ENCODE measurements around the gene ARNT2.

Gene ARNT2

GRCh38 chr15:80626643-80627120 lies 222.5 kb downstream of the ARNT2 start:
- no peak for TF ChIP-seq SPI1 (IDR thresholded peaks at IDR 0.05; ENCODE audit: low read depth, low read length)
- no peak for TF ChIP-seq POLR2A (IDR thresholded peaks at IDR 0.05; ENCODE audit: low read depth, low read length)
- TF ChIP-seq TAF1 (IDR thresholded peaks at IDR 0.05; ENCODE audit: low read depth, low read length), result no peak
- no peak for TF ChIP-seq POLR2AphosphoS5 (IDR thresholded peaks at IDR 0.05; ENCODE audit: low read depth, low read length)
- TF ChIP-seq POU2F2 (IDR thresholded peaks at IDR 0.05; ENCODE audit: low read depth, low read length), result no peak
- TF ChIP-seq PAX5 (IDR thresholded peaks at IDR 0.05; ENCODE audit: insufficient read depth, low read length, severe bottlenecking), result no peak
- DNase-seq (ENCODE audit: insufficient read length, low spot score) (no peak), FAIRE-seq (no peak)

DNA sequence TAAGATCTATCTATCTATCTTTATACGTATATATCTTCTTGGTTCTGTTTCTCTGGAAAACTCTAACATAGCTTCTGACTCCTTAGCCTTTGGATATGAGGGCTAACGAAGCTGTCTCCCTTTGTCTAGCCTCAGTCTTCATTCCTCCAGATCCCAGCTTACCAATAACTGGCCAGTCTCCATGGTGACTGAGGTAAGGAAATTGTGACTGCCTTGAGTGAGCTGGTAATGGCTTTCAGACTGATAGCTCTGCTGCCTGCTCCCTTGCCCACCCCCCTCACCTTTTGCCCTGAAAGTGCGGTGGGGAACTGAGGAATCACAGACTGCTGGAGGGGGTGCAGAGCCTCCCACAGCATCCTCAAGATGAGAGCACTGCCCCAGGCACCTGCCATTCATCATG lies 225.2 kb downstream of the ARNT2 start:
- TF ChIP-seq POU2F2 (IDR thresholded peaks at IDR 0.05; ENCODE audit: low read depth, low read length), result no peak
- no peak for TF ChIP-seq POLR2A (IDR thresholded peaks at IDR 0.05; ENCODE audit: low read depth, low read length)
- no peak for TF ChIP-seq TAF1 (IDR thresholded peaks at IDR 0.05; ENCODE audit: low read depth, low read length)
- TF ChIP-seq SPI1 (IDR thresholded peaks at IDR 0.05; ENCODE audit: low read depth, low read length), result no peak
- FAIRE-seq (no peak), DNase-seq (ENCODE audit: insufficient read length, low spot score) (no peak)

GRCh38 chr15:80630981-80631380 lies 226.8 kb downstream of the ARNT2 start:
- no peak for FAIRE-seq
- no peak for TF ChIP-seq POU2F2 (IDR thresholded peaks at IDR 0.05; ENCODE audit: low read depth, low read length)
- no peak for TF ChIP-seq POLR2AphosphoS5 (IDR thresholded peaks at IDR 0.05; ENCODE audit: low read depth, low read length)
- TF ChIP-seq PAX5 (IDR thresholded peaks at IDR 0.05; ENCODE audit: insufficient read depth, low read length, severe bottlenecking), result no peak
- TF ChIP-seq SPI1 (IDR thresholded peaks at IDR 0.05; ENCODE audit: low read depth, low read length), result no peak
- no peak for TF ChIP-seq TAF1 (IDR thresholded peaks at IDR 0.05; ENCODE audit: low read depth, low read length)
- no peak for TF ChIP-seq POLR2A (IDR thresholded peaks at IDR 0.05; ENCODE audit: low read depth, low read length)
- no peak for DNase-seq (ENCODE audit: insufficient read length, low spot score)

DNA sequence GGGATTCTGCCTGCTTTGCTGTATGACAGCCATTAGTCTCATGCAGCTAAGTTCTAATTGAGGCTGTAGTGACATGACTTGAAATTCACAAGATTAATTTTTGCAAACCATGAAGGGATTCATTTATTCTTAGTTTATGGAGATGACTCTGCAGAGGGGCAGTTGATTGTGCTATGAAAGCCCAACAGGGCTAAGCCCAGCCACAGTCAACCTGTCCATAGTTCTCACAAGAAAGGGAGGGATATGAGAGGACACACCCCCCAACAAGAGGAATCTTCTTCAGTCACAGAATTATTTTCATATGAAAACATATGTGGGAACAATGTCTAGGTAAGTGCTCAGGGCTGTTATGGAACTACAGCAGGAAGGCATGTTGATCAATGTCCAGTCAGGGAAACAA lies 229.0 kb downstream of the ARNT2 start:
- TF ChIP-seq POLR2A (IDR thresholded peaks at IDR 0.05; ENCODE audit: low read depth, low read length) (no peak), POU2F2 (IDR thresholded peaks at IDR 0.05; ENCODE audit: low read depth, low read length) (no peak), PAX5 (IDR thresholded peaks at IDR 0.05; ENCODE audit: insufficient read depth, low read length, severe bottlenecking) (no peak), TAF1 (IDR thresholded peaks at IDR 0.05; ENCODE audit: low read depth, low read length) (no peak), SPI1 (IDR thresholded peaks at IDR 0.05; ENCODE audit: low read depth, low read length) (no peak), POLR2AphosphoS5 (IDR thresholded peaks at IDR 0.05; ENCODE audit: low read depth, low read length) (no peak)
- DNase-seq (ENCODE audit: insufficient read length, low spot score) (no peak), FAIRE-seq (no peak)

- no peak for FAIRE-seq
- DNase-seq (ENCODE audit: insufficient read length, low spot score), result no peak
- no peak for TF ChIP-seq POLR2AphosphoS5 (IDR thresholded peaks at IDR 0.05; ENCODE audit: low read depth, low read length)
- no peak for TF ChIP-seq POLR2A (IDR thresholded peaks at IDR 0.05; ENCODE audit: low read depth, low read length)
- TF ChIP-seq SPI1 (IDR thresholded peaks at IDR 0.05; ENCODE audit: low read depth, low read length), result no peak
- no peak for TF ChIP-seq PAX5 (IDR thresholded peaks at IDR 0.05; ENCODE audit: insufficient read depth, low read length, severe bottlenecking)
- no peak for TF ChIP-seq TAF1 (IDR thresholded peaks at IDR 0.05; ENCODE audit: low read depth, low read length)
- no peak for TF ChIP-seq POU2F2 (IDR thresholded peaks at IDR 0.05; ENCODE audit: low read depth, low read length)
These were observed 231.8 kb downstream of the ARNT2 start for GRCh38 chr15:80635953-80636352.

- DNase-seq (ENCODE audit: insufficient read length, low spot score), result no peak
- TF ChIP-seq POU2F2 (IDR thresholded peaks at IDR 0.05; ENCODE audit: low read depth, low read length) (no peak), POLR2AphosphoS5 (IDR thresholded peaks at IDR 0.05; ENCODE audit: low read depth, low read length) (no peak), TAF1 (IDR thresholded peaks at IDR 0.05; ENCODE audit: low read depth, low read length) (no peak), POLR2A (IDR thresholded peaks at IDR 0.05; ENCODE audit: low read depth, low read length) (no peak), SPI1 (IDR thresholded peaks at IDR 0.05; ENCODE audit: low read depth, low read length) (no peak)
- no peak for FAIRE-seq
These were observed 232.5 kb downstream of the ARNT2 start for GRCh38 chr15:80636675-80637074.

GRCh38 chr15:80637747-80638146 lies 233.6 kb downstream of the ARNT2 start:
- DNase-seq (ENCODE audit: insufficient read length, low spot score), result no peak
- no peak for TF ChIP-seq POLR2AphosphoS5 (IDR thresholded peaks at IDR 0.05; ENCODE audit: low read depth, low read length)
- FAIRE-seq, result no peak

DNA sequence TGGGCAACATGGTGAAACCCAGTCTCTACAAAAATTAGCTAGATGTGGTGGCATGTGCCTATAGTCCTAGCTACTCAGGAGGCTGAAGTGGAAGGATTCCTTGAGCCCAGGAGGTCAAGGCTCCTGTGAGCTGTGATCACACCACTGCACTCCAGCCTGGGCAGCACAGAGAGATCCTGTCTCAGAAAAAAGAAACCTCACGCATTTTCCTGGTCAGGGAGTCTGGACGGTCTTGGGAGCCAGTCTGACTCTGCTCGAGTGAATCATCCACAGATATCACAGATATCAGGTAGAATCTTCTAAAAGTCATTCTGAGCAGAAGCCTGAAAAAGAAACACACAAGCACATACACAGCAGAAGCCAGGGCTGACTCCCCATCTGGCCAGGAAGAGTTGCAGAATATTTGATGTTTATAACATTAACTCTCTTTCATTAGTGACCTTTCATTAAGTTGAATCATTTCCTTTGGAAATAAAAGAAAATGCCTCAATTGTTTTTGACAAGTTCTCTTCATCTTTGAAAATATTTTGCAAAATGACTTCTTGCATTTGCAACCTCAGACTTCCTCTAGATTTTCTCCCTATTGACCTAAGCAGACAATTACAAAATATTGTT lies 234.5 kb downstream of the ARNT2 start:
- no peak for DNase-seq (ENCODE audit: insufficient read length, low spot score)
- FAIRE-seq, result no peak
- no peak for TF ChIP-seq PAX5 (IDR thresholded peaks at IDR 0.05; ENCODE audit: insufficient read depth, low read length, severe bottlenecking)
- TF ChIP-seq POU2F2 (IDR thresholded peaks at IDR 0.05; ENCODE audit: low read depth, low read length), result no peak
- TF ChIP-seq POLR2AphosphoS5 (IDR thresholded peaks at IDR 0.05; ENCODE audit: low read depth, low read length), result no peak
- no peak for TF ChIP-seq TAF1 (IDR thresholded peaks at IDR 0.05; ENCODE audit: low read depth, low read length)

GRCh38 chr15:80639168-80639555 lies 235.0 kb downstream of the ARNT2 start:
- TF ChIP-seq POLR2AphosphoS5 (IDR thresholded peaks at IDR 0.05; ENCODE audit: low read depth, low read length), result no peak
- no peak for TF ChIP-seq POLR2A (IDR thresholded peaks at IDR 0.05; ENCODE audit: low read depth, low read length)
- no peak for TF ChIP-seq SPI1 (IDR thresholded peaks at IDR 0.05; ENCODE audit: low read depth, low read length)
- no peak for TF ChIP-seq POU2F2 (IDR thresholded peaks at IDR 0.05; ENCODE audit: low read depth, low read length)
- no peak for TF ChIP-seq TAF1 (IDR thresholded peaks at IDR 0.05; ENCODE audit: low read depth, low read length)
- no peak for TF ChIP-seq PAX5 (IDR thresholded peaks at IDR 0.05; ENCODE audit: insufficient read depth, low read length, severe bottlenecking)
- FAIRE-seq, result no peak

GRCh38 chr15:80640531-80641121 lies 236.4 kb downstream of the ARNT2 start:
- FAIRE-seq, result no peak
- TF ChIP-seq POLR2AphosphoS5 (IDR thresholded peaks at IDR 0.05; ENCODE audit: low read depth, low read length) (no peak), POLR2A (IDR thresholded peaks at IDR 0.05; ENCODE audit: low read depth, low read length) (no peak), SPI1 (IDR thresholded peaks at IDR 0.05; ENCODE audit: low read depth, low read length) (no peak), TAF1 (IDR thresholded peaks at IDR 0.05; ENCODE audit: low read depth, low read length) (no peak), POU2F2 (IDR thresholded peaks at IDR 0.05; ENCODE audit: low read depth, low read length) (no peak), PAX5 (IDR thresholded peaks at IDR 0.05; ENCODE audit: insufficient read depth, low read length, severe bottlenecking) (no peak)
- no peak for DNase-seq (ENCODE audit: insufficient read length, low spot score)

More at GRCh38 chr15:80639168-80639555, 235.0 kb downstream of the ARNT2 start:
- no peak for DNase-seq (ENCODE audit: insufficient read length, low spot score)
